Uterus (tissue), 2 donors: ENCODE measurements around the gene GMPPA.

ENCODE experiments used
- POLR2A ChIP-seq, 2 donors: fragments of 450-650 bp; IDR thresholded peaks; one replicate each; pipeline ENCODE4 v1.6.1; 2016; ENCODE audit warnings: antibody characterized with exemption in 2 of 2, mild to moderate bottlenecking in 1 of 2, moderate library complexity in 1 of 2
- TF ChIP-seq, protein P1 (sequence below), 4 experiments: fragments of 200-600 bp in 2 of 4; fragments of 450-650 bp in 2 of 4; sonication (generic) in 2 of 4; IDR thresholded peaks; one replicate each; pipeline ENCODE4 v1.5.1; 2016 to 2019; ENCODE audit warnings: antibody characterized with exemption in 4 of 4, mild to moderate bottlenecking in 2 of 4, moderate library complexity in 1 of 4

DNA sequence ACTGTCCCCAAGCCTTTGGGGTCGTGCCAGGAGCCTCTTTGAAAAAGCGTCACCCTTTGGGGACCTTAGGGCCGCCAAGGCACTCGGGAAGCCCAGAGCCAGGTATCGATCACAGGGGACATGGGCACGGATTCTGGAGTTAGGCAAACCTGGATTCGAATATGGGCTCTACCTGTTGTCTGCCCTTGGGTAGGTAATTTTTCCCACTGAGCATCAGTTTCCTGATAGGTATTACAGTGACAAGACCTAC lies 54.4 kb downstream of the GMPPA start:
- TF ChIP-seq, protein P1, sequence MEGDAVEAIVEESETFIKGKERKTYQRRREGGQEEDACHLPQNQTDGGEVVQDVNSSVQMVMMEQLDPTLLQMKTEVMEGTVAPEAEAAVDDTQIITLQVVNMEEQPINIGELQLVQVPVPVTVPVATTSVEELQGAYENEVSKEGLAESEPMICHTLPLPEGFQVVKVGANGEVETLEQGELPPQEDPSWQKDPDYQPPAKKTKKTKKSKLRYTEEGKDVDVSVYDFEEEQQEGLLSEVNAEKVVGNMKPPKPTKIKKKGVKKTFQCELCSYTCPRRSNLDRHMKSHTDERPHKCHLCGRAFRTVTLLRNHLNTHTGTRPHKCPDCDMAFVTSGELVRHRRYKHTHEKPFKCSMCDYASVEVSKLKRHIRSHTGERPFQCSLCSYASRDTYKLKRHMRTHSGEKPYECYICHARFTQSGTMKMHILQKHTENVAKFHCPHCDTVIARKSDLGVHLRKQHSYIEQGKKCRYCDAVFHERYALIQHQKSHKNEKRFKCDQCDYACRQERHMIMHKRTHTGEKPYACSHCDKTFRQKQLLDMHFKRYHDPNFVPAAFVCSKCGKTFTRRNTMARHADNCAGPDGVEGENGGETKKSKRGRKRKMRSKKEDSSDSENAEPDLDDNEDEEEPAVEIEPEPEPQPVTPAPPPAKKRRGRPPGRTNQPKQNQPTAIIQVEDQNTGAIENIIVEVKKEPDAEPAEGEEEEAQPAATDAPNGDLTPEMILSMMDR (IDR thresholded peaks at IDR 0.05) = no peak
- no peak for TF ChIP-seq POLR2A (IDR thresholded peaks at IDR 0.05)
